Islet of Langerhans (tissue), 1 donor: ENCODE data around the gene PCP4.

Experiments used
- FAIRE-seq: peaks from one replicate; lab custom pipeline; 2011; peaks lifted over from hg19 to GRCh38; lab: Jason Lieb, UNC

PCP4 gene

GRCh38 chr21:39972976-39973770 lies 105.9 kb downstream of the PCP4 start:
- FAIRE-seq, result no peak

DNA sequence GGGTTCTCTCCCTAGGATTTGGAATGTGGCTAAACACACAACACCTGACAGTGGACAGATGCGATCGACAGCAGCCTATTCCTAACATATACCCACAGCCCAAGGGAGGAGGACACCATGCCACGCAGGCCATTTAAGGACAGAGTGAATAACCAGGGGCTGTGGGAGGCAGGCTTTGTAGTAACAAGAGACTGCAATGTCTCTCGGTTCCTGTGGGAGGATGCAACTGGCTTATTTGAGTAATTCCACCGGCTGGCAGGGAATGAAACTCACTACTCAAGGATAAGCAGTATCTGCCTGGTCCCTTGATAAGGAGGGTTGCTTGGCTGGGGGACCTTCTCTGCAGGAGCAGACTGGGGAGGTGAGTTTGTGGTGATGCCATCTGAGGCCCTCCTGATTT lies 109.6 kb downstream of the PCP4 start:
- no peak for FAIRE-seq
